ENCODE data around the gene PPP4R4.

DNA sequence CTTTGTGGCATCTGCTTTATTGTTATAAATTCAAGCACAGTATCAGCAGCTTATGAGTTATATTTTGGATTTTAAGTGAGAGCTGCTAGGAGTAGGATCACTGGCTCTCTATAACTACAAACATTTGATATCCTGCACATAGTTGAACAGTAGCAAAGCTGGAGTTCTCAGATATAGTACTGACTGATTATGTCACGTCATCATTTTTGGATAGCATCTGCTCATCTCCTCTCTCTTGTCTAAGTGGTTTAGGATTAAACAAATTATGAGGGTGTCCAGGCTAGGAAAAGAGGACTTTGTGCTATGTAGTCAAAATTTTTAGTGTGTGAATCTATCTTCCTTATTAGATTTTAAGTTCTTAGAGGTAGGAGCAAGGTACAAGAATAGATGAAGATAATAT, 18.4 kb downstream of the PPP4R4 start:
- TF ChIP-seq, protein P1, sequence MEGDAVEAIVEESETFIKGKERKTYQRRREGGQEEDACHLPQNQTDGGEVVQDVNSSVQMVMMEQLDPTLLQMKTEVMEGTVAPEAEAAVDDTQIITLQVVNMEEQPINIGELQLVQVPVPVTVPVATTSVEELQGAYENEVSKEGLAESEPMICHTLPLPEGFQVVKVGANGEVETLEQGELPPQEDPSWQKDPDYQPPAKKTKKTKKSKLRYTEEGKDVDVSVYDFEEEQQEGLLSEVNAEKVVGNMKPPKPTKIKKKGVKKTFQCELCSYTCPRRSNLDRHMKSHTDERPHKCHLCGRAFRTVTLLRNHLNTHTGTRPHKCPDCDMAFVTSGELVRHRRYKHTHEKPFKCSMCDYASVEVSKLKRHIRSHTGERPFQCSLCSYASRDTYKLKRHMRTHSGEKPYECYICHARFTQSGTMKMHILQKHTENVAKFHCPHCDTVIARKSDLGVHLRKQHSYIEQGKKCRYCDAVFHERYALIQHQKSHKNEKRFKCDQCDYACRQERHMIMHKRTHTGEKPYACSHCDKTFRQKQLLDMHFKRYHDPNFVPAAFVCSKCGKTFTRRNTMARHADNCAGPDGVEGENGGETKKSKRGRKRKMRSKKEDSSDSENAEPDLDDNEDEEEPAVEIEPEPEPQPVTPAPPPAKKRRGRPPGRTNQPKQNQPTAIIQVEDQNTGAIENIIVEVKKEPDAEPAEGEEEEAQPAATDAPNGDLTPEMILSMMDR (IDR thresholded peaks at IDR 0.05; ENCODE audit: borderline replicate concordance, extremely low read depth, low read length, poor library complexity, severe bottlenecking) = no peak
- TF ChIP-seq EZH2 (IDR thresholded peaks at IDR 0.05; ENCODE audit: borderline replicate concordance, low read depth, low read length, severe bottlenecking) = no peak

Measured in DND-41 (cell line).